ENCODE data around the gene BFSP2.
"Not testable (repeated sequence)": the region's sequence is repeated elsewhere in the genome, so short reads cannot be mapped to it uniquely, and the experiment has no call there.

The BFSP2 gene

DNA sequence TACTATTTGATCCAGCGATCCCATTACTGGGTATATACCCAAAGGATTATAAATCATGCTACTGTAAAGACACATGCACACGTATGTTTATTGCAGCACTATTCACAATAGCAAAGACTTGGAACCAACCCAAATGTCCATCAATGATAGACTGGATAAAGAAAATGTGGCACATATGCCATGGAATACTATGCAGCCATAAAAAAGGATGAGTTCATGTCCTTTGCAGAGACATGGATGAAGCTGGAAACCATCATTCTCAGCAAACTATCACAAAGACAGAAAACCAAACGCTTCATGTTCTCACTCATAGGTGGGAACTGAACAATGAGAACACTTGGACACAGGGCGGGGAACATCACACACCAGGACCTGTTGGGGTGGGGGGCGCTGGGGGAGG is 82.6 kb downstream of the BFSP2 start:
- not testable (repeated sequence) for DNase-seq

DNA sequence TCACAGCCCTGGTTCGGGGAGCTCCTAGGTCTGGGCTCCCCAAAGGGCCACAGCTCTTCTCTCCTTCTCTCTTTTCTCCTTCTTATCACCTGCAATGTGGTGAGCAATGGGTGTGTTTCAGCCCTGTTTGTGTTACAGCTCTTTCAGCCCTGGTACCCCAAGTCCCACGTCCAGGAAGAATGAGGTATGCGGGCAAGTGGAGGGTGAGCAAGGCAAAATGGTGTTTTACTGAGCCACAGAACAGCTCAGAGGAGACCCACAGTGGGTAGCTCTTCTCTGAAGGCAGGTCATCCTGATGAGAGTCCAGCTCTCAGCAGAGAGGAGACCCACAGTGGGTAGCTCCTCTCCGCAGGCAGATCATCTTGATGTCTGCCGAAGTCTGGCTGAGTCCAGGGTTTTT is 86.8 kb downstream of the BFSP2 start:
- DNase-seq: no peak

DNA sequence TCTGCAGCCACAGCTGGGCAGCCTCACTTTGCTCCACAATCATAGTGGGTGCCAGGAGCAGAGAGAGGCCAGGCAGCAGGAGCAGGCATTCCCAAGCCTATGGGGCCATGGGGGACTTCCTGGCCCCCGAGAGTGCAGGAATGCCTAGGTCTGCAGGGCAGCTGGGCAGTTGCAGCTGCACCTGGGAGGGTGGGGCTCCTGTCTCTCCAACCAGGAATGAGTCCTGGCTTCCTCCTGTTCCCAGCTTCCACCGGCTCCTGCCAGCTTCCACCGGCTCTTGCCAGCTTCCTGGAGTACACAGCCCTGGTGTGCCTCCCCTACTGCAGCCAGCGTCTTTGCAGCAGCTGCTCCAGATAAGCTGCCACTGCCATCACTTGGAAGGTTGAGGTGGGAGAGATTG is 87.3 kb downstream of the BFSP2 start:
- DNase-seq: no peak

DNA sequence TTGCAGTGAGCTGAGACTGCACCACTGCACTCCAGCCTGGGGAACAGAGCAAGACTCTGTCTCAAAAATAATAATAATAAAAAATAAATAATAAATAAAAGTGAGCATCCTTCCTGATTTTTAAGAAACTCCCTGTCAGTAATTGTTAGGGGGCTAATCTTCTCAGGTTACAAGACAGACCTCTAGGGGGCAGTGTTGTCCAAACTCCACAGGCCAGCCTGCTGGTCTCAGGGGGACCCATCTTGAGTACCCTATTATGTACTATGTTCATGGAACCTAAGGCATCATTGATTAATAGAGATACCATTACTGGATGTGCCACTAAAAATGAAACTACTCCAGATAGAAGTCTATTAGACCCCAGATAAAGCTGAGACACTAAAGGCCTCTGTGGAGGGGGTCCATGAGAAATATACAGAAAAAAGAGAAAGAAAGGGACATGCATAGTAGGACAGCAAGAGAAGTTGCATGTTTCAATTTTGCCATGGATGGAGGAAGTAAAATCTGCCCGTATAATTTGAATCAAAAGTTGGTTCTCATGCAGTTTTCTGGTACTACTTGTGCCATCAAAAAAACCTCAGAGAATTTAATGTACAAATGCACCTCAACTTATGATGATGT is 88.2 kb downstream of the BFSP2 start:
- no peak for DNase-seq

DNA sequence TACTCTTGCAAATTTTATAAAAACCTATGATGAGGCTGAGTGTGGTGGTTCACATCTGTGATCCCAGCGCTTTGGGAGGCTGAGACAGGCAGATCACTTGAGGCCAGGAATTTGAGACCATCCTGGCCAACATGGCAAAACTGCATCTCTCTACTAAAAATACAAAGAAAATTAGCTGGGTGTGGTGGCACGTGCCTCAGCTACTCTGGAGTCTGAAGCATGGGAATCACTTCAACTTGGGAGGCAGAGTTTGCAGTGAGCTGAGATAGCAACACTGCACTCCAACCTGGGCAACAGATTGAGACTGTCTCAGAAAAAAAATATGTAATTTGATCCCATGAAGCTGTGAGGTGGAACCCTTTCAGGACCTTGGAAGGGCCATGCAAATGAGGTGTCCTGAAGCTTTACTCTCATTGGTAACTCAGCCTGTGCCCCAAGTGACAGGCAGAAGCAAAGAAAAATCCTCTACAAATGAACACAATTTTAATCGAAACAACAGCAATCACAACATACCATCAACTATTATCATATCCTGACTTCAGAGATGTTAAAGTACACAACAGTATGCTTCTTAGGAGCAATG is 89.0 kb downstream of the BFSP2 start:
- no peak for DNase-seq

DNA sequence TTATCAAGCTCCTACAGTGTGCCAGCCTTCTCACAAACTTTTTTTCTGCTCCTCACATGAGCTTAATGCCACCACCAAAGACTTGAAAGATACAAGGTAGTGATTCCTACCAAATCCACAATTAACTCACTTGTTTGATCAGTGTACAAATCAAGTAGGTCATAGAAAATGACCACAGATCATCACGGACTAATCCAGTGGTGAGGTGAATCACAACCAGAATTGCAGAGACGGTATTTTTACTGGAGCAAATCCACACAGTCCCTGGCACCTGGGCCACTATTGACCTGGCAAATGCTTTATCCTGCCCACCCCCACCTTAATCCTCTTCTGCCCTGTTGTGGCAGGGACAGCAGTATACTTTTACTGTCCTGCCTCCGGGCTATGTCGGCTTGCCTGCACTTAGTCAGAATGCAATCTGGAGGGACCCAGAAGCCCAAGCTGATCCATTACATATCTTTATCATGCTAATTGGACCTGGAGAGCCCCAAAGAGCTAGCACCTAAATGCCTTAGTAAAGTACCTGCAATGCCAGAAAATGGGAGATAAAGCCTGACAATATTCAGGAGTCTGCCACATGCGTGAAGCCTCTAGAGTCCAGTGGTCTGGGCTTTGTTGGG is 89.7 kb downstream of the BFSP2 start:
- DNase-seq: no peak

DNA sequence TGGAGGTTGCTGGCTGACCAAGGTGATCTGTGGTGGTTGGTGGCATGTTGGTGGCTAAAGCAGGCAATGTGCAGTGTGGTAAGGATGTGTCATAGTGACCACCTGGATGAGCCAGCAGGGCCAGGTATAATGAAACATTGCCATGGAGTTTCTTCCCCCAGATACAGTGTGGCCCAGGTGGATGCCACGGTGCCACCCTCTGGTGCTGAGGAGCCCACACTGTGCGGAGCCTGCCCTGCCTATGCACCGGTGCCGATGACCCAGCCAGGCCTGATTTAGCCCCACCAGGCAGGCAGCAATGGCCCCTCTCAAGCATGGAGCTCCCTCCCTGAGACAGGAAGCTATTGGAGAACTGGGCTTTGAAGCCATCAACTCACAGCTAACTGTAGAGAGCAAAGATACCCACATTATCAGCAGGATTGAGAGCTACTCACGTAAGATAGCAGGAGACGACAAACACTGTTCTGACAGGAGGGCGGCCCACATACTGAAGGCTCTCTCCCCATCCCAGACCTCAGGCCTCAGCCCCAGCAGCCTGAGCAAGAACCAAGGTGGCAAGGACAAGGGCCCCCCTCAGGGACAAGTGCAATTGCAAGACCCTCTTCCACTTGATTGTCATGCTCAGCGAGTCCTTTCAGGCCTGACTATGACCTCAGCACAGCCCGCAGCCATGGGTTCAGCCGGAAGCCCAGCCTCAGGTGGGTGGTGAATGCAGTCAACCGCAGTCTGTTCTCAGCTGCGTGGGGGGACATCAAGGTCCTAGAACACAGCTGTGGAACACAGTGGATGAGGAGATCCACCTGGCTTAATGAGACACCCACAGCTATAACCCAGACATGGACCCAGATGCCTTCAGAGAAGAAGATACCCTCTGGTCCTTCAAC is 90.9 kb downstream of the BFSP2 start:
- no peak for DNase-seq

DNA sequence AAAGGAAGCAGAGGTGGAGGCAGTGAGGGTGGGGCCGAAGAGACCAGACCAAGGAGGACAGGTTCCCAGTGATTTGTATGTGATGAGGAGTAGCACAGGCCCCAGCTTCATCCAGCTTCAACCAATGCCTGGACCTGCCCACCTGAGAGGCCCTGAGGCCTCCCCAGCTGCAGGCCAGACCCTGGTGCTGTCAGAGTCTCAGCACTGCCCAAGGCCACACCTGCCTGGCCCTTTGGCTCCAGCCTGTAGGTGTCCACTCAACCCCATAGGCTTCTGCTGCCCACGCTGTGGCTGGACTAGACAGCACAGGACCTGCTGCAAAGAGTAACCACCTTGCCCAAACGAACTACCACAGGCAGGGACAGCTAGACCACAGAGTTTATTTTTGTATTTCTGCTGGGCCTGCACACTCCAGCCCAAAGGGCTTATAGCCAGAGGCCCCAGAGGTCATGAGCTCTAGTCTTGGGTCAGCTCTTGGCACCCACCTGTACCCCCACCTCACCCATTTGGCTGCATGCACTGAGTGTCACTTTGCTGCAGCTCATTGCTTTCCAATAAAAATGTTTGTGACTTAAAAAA is 91.7 kb downstream of the BFSP2 start:
- no peak for DNase-seq

DNA sequence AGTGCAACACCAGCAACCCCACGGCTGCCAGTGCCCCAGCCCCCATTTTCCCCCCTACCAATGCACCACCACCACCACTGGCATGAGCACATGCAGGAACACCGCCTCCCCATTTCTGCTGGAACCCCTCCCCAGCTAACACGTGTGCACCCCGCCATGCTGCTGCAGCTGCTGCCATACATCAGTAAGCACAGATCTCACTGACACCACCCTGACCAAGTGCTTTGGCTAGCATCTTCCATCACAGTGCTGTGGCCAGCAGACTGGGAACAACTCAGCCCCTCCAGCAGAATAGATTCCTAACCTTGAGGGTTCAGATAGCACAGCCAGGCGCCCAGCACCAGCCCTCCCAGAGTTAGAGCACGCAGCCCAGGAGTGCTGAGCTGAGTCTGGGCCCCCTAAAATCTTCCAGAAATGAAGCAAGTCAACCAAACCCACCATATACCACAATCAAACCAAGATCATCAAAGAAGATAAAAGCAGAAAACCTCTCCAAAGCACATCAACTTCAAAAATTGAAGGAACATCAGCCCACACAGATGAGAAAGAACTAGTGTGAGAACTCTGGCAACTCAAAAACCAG is 92.4 kb downstream of the BFSP2 start:
- no peak for DNase-seq

DNA sequence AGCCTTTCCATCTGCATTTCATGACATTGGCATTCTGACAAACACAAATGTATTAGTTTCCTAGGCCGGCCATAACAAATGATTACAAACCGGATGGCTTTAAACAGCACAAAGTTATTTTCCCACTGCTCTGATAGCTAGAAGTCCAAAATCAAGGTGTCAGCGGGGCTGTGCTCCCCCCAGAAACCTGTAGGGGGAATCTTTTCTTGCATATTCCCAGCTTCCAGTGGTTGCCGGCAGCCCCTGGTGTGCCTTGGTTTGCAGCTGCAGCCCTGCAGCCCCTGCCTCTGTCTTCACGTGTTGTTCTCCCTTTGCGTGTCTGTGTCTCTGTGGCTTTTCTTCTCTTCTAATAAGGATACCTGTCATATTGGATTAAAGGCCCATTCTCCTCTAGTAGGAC is 94.6 kb downstream of the BFSP2 start:
- no peak for DNase-seq

DNA sequence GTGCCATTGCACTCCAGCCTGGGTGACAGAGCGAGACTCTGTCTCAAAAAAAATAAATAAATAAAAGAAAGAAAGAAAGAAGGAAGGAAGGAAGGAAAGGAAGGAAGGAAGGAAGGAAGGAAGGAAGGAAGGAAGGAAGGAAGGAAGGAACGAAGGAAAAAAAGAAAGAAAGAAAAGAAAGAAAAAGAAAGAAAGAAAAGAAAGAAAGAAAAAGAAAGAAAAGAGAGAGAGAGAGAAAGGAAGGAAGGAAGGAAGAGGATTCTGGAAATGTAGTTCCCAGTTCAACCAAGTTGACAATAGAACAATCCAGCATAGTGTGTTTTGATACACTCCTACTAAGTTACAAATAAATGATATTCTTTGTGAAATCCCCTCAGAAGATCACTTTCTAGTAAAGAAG is 102.7 kb downstream of the BFSP2 start:
- DNase-seq: not testable (repeated sequence)

DNA sequence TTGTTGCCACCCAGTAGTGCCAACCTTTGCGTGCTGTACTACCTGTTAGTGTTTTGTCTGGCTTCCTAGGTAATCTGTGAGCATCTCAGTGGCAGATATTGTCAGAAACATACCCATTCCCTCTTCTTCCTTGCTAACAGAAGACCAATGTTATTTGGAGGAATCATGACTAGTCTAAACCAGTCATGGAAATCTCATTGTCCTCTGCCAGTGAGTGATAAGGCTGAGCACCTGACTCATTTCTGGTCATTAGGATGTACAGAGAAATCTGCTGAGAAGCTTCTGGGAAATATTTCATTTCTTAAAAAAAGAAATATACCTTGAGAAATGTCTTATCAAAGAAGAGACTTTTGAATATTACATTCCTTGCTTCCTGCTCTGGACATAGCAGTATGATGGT is 103.6 kb downstream of the BFSP2 start:
- DNase-seq: no peak

DNA sequence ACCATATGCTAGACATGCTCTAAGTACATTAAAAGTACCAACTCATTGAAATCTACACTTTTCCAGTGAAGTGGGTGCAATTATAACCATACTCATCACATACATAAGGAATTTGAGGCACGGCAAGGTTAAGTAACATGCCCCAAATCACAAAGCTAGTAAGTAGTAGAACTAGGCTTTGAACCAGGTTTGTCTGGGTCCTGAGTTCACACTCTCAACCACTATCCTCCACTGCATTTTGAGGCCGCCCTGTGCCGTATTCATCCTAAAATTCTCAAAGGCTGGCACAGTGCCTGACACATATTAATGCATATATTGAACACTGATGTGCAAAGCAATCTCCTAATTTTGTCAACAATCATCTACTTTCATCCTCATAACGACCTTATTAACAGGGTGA is 104.9 kb downstream of the BFSP2 start:
- no peak for DNase-seq

DNA sequence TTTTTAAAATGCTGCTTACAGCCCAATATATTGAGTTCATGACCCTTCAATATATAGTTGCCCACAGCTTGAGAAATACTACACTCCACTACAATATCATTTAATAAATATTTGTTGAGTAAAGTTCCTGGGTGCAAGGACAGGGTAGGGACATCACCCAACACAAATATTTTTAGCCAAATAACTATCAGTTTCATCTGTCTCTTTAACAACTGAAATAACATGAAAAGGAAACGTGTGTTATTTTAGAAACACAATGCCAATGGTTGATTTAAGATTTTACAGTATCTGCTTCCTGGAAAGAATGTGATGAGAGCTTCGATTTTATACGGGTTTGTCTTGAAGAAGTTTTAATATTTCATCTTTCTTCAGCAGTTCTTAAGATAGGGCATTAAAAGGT is 106.0 kb downstream of the BFSP2 start:
- DNase-seq: no peak

DNA sequence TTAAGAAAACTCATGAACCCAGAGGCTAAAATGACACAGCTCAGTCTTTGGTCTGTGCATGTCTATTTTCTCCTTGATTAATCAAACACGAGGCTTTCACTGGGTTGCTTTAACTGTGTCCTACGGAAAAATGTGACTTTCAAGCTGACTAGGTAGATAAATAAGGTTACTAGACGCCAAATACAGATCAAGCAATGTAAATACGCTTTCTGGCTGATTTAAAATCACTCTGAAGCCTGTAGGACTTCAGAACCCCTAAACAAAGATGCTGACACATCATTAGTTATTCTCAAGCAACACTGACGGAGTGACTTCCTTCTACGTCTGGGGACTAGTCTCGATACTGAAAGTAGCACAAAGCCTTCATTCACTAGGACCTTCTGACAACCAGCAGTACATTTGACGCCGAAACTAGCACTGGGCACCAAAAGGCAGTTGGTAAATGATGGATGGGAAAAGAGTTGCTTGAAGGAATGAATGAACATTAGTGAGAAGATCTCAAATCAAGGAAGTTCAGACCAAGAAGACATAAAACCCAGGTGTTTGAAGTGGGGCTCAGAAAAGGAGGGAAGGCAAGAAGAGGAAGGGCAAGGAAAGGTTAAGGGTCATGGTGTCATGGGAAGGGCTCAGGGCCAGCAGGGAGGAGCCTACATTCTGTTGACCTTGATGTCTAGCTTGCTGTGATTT is 106.5 kb downstream of the BFSP2 start:
- DNase-seq: no peak

DNA sequence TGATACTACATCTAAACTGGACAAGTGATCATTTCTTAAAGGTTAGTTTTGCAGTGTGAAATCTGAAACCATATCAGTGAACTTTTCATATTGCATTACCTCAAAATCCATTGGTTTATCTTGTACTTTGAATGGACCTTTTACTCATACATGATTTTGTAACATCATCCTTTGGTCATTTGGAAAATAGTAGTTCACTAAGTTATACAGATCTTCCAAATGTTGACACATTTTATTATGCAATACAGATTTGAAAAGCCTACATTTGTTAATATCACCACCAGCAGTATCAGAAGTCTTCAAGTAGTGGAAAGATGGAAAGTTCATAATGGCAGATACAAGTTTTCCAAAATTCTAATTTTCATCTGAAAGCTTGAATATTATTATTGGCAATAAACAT is 109.6 kb downstream of the BFSP2 start:
- no peak for DNase-seq

DNA sequence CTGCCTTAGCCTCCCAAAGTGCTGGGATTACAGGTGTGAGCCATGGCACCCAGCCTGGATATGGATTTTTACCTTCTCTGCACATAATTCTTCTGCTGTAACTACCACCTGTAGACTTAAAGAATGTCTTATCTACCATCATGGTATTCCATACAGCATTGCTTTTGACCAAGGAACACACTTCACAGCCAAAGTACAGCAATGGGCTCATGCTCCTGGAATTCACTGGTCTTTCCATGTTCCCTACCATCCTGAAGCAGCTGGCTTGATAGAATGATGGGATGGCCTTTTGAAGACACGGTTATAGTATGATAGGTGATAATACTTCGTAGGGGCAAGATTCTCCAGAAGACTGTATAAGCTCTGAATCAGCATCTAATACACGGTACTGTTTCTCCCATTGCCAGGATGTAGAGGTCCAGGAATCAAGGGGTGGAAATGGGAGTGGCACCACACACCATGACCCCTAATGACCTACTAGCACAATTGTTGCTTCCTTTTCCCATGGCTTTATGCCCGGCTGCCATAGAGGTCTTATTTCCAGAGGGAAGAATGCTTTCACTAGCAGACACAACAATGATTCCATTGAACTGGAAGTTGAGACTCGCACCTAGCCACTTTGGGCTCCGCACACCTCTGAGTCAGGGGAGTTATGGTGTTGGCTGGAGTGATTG is 112.7 kb downstream of the BFSP2 start:
- no peak for DNase-seq

DNA sequence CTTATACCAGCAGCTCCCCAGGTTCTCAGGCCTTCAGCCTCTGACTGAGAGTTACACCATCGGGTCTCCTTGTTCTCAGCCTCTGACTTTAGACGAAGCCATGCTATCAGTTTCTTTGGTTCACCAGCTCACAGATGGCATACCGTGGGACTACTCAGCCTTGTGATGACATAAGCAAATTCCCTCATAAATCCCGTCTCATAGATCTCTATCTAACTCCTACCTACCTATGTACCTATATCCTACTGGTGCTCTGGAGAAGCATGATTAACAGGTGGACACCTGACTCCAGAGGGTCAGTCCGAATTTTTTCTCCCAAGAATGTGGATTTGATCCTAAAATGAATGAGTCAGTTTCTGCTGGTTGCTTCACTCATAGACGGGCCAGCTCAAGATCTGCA is 114.6 kb downstream of the BFSP2 start:
- no peak for DNase-seq

DNA sequence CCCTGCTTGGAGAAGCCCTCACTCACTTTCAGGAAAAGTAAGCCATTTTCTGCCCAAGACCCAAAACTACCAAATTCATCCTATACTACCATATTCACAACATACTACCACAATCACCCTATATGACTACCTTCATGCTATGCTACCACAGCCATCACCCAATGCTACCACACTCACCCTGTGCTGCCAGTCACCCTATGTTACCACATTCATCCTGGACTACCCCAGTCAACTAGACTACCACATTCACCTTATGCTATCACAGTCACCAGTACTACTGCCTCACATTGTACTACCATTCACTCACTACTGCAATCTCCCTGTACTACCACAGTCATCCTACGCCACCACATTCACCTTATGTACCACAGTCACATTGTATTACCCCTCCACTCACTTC is 115.3 kb downstream of the BFSP2 start:
- DNase-seq: no peak

DNA sequence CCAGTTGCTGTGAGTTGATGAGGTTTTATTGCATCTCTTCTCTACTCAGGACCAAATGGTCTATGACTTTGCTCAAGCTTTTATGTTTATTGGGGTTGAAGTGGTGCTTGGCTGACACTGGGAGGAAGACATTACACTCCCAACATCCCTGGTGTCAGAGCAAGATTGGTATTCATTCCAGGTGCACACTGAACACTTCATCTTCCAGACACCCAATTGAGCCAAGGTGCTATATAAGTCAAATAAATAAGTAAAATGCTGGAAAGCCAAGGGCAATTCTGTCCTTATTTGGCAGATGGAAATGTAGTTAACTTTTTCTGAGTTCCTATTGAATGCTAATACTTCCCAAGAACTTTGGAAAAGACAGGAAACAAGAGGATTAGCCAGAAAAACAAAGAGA is 120.4 kb downstream of the BFSP2 start:
- peak; percentile 90 for DNase-seq

DNA sequence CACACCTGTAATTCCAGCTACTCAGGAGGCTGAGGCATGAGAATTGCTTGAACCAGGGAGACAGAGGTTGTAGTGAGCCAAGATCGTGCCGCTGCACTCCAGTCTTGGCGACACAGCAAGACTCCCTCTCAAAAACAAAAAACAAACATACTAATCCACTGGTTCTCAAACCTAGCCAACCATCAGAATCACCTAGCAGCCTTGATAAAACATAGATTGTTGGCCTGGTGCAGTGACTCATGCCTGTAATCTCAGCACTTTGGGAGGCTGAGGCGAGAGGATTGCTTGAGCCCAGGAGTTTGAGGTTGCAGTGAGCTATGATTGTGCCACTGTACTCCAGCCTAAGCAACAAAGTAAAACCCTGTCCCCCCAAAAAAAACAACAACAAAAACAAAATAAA is 121.1 kb downstream of the BFSP2 start:
- DNase-seq: peak; percentile 8

DNA sequence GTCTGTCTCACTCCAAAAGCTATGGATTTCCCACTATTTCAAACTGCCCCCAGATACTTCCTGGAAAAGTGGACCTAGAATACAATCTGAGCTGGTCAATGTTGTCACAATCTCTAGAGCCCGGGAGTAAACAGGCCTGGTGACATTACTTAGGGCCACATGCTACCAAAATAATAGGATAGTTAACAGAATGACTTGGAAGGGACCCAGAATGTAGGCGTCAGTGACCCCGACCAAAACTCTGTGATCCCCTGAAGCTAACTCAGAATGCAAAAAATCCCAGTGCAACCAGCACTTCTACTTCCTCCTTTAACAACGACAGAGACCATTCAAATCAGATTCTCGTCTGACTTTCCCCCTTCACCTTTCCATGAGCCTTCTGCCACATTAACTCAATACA is 122.1 kb downstream of the BFSP2 start:
- no peak for DNase-seq
